Measurements from ENCODE around the gene DDC.

DNA sequence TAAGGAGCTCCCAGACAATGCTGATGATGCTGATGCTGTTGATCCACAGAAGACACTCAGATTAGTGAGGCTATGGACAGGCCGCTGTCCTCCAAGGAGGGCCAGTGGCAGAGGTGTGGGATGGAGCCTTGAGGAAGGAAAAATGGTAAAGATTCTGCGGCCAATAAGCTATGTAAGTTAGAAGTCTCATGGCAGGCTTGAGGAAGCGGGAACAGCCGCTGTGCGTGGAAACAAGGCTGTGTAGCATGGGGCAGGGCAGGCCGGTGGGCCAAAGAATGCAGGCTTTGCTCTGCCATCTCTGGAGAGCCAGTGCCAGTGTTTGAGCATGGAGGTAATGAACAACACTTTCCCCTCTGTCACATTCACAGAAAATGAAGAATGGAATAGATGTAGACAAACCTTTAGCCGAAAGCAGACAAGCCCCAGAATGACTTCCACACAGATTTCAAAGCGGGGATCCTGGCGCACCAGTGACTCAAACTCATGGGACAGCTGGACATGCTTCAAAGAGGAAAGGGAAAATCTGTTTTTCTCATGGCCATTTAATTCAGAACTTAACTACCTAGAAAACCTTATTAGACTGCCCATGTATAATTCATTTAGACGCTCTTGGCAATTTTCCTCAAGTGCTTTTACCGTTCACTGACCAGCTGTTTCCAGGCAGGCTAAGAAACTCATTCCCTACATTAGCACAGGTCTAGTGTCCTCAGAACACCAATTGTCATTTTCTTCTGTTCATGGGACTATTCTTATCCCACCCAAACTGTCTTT is 98.2 kb downstream of the DDC start:
- TF ChIP-seq, protein P1, sequence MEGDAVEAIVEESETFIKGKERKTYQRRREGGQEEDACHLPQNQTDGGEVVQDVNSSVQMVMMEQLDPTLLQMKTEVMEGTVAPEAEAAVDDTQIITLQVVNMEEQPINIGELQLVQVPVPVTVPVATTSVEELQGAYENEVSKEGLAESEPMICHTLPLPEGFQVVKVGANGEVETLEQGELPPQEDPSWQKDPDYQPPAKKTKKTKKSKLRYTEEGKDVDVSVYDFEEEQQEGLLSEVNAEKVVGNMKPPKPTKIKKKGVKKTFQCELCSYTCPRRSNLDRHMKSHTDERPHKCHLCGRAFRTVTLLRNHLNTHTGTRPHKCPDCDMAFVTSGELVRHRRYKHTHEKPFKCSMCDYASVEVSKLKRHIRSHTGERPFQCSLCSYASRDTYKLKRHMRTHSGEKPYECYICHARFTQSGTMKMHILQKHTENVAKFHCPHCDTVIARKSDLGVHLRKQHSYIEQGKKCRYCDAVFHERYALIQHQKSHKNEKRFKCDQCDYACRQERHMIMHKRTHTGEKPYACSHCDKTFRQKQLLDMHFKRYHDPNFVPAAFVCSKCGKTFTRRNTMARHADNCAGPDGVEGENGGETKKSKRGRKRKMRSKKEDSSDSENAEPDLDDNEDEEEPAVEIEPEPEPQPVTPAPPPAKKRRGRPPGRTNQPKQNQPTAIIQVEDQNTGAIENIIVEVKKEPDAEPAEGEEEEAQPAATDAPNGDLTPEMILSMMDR (IDR thresholded peaks at IDR 0.05): no peak
- no peak for TF ChIP-seq POLR2A (IDR thresholded peaks at IDR 0.05)

Measured in ovary (tissue), 3 donors.